Adrenal gland (tissue), 12 donors: Measurements from ENCODE around the gene USP34. TPM values are rescaled to one million over a fixed set of nuclear protein-coding genes. Genes with fewer than 3 reads are reported as not detected.
"Not testable (repeated sequence)": the region's sequence is repeated elsewhere in the genome, so short reads cannot be mapped to it uniquely, and the experiment has no call there.

Experiments
- DNase-seq, 7 donors: peaks; one replicate each; pipeline ENCODE4 v3.0.0-alpha.2; 2019 to 2020
- H3K27ac ChIP-seq, 5 donors: fragments of 200-600 bp; sonication (generic) in 4 of 5; 1 replicate in 3 of 5; 2 replicates in 2 of 5; pipeline versions ENCODE4 v1.5.1 to v1.8.0; 2016 to 2020; ENCODE audit warnings: mild to moderate bottlenecking in 1 of 5
- H3K27me3 ChIP-seq: fragments of 200-600 bp; 2 replicates; pipeline ENCODE4 v1.8.0; 2021
- H3K36me3 ChIP-seq, 2 donors: fragments of 200-600 bp; replicated peaks in 1 of 2; 1 replicate in 1 of 2; 2 replicates in 1 of 2; pipeline versions ENCODE4 v1.5.1 to v1.8.0; 2018 to 2022
- H3K4me1 ChIP-seq, 2 donors: fragments of 200-600 bp; replicated peaks in 1 of 2; 1 replicate in 1 of 2; 2 replicates in 1 of 2; pipeline versions ENCODE4 v1.5.1 to v1.8.0; 2018 to 2021
- H3K4me3 ChIP-seq, 4 donors: fragments of 200-600 bp; sonication (generic) in 3 of 4; one replicate each; pipeline ENCODE4 v1.5.1; 2016 to 2018
- H3K9me3 ChIP-seq, 3 donors: fragments of 200-600 bp; sonication (generic) in 1 of 3; replicated peaks in 1 of 3; 1 replicate in 2 of 3; 2 replicates in 1 of 3; pipeline versions ENCODE4 v1.5.1 to v1.8.0; 2016 to 2021
- POLR2A ChIP-seq, 2 donors: fragments of 450-650 bp; IDR thresholded peaks; one replicate each; pipeline ENCODE4 v1.6.1; 2017; ENCODE audit warnings: antibody characterized with exemption in 2 of 2, mild to moderate bottlenecking in 2 of 2, moderate library complexity in 1 of 2
- WGBS, 4 donors: extraction: QIAGEN DNeasy Blood & Tissue Kit in 2 of 4; methylation state at CpG; one replicate each; pipeline versions ENCODE4 v1.1.5 to v1.1.7; 2013 to 2017; 5-methylcytosine and 5-hydroxymethylcytosine counted together
- intact Hi-C, 2 donors: fragments of 100-400 bp; cut with DNase I; formaldehyde crosslinking; loops; one replicate each; pipeline versions ENCODE4 v1.14.1 to v1.15.0; 2022 to 2023
- polyA plus RNA-seq, 3 donors: library from polyadenylated mRNA; stranded (reverse); fragments of 200-250 nt in 2 of 3; fragments of 350-450 nt in 1 of 3; fragmentation: Illumina TruSeq in 1 of 3; extraction: RNeasy Lipid Tissue Mini Kit (QIAGEN cat#74804) in 1 of 3; gene quantifications; one replicate each; pipeline ENCODE4 v1.2.3, GENCODE V29; 2013 to 2014
- total RNA-seq, 9 donors: library from RNA; depleted of rRNA in 4 of 9; stranded (reverse); fragments of >200 nt in 4 of 9; fragments of 120-200 nt in 1 of 9; fragmentation: NEBNext Ultra II Directional in 1 of 9; extraction: Animal tissue kit (Norgen Biotek cat#: 25700) in 1 of 9; gene quantifications; one replicate each; pipeline versions ENCODE4 v1.1.0 to v1.2.4, GENCODE V29; 2013 to 2023
- TF ChIP-seq, protein P1 (sequence below), 6 experiments: fragments of 450-650 bp in 4 of 6; fragments of 200-600 bp in 2 of 6; sonication (generic) in 1 of 6; IDR thresholded peaks; 1 replicate in 5 of 6; 2 replicates in 1 of 6; pipeline versions ENCODE4 v1.5.1 to v1.8.0; 2016 to 2021; ENCODE audit warnings: antibody characterized with exemption in 6 of 6, mild to moderate bottlenecking in 2 of 6, moderate library complexity in 1 of 6
- donor health status: healthy with polysubstance abuse.
- donor health status: Bipolar disorder and iron deficiency.
- donor health status: DM: yes; HTN: yes; CAD: no.
- donor health status: DM: no; HTN: no; CAD: no.
- donor health status: DM: no; HTN: no; CAD: no.
- donor health status: DM: yes; HTN: yes; CAD: no.

Gene USP34
- total and polyA plus RNA-seq, 12 donors = 78.1 to 163 (median 99.2) TPM

DNA sequence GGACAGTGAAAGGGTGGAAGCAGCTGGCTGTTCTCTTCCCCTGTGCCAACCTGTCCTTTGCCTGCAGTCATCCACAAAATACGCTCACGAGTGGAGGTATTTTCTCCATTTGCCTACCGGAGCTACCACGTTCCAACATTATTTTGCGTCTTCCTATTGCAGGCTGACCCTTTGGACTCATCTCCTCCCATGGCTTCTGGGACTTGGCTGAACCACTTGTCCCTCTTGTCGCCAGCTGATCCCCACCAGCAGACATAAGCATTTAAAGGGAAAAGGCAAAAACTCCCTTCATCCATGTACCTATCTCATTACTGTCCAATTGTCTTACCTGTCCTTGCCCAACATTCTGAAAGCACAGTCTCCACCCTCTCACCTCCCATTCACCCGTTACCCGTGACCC lies 295.9 kb downstream of the USP34 start:
- Histone ChIP-seq H3K36me3 (no peaks in the 10 kb centered on the region), H3K27me3 (no peaks in the 10 kb centered on the region), H3K27ac (no peak overlapping the region), H3K4me3 (no peak overlapping the region), H3K4me1 (peaks cover 20 to 22% of the 10 kb centered on the region in 2 donors), H3K9me3 (no peaks in the 10 kb centered on the region)
- intact Hi-C loops = no loop called here
- no peak for DNase-seq
- WGBS, 4 donors = 89 to 96% (median 90%) methylated on average over 8 of the region's 8 CpGs
- TF ChIP-seq POLR2A (IDR thresholded peaks at IDR 0.05) = no peak
- TF ChIP-seq, protein P1, sequence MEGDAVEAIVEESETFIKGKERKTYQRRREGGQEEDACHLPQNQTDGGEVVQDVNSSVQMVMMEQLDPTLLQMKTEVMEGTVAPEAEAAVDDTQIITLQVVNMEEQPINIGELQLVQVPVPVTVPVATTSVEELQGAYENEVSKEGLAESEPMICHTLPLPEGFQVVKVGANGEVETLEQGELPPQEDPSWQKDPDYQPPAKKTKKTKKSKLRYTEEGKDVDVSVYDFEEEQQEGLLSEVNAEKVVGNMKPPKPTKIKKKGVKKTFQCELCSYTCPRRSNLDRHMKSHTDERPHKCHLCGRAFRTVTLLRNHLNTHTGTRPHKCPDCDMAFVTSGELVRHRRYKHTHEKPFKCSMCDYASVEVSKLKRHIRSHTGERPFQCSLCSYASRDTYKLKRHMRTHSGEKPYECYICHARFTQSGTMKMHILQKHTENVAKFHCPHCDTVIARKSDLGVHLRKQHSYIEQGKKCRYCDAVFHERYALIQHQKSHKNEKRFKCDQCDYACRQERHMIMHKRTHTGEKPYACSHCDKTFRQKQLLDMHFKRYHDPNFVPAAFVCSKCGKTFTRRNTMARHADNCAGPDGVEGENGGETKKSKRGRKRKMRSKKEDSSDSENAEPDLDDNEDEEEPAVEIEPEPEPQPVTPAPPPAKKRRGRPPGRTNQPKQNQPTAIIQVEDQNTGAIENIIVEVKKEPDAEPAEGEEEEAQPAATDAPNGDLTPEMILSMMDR (IDR thresholded peaks at IDR 0.05) = no peak

DNA sequence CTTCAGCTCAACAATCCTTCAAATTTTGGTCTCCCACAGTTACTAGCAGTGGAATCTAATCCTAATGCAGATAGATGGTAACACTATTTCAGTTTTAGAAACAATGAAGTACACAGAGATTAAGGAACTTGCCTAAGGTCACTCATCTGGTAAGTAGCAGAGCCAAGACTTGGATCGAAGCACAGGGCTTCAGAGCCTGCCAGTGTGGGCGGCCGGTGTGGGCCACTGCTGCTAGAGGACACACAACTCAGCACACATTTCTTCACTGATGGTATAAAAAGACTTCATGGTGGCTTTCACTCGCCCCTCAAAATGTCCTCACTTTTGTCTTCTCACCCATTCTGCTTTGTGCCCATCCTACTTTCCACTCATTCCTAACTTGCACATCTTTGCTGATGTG lies 297.8 kb downstream of the USP34 start:
- no peak for DNase-seq
- intact Hi-C loops = no loop called here
- no peaks in the 10 kb centered on the region for H3K36me3 ChIP-seq
- no peak overlapping the region for H3K4me3 ChIP-seq
- H3K9me3 ChIP-seq = no peaks in the 10 kb centered on the region
- peaks cover 2 to 3% of the 10 kb centered on the region in 2 donors for H3K4me1 ChIP-seq
- no peak overlapping the region for H3K27ac ChIP-seq
- WGBS, 4 donors = 55 to 86% (median 74%) methylated on average over 4 of the region's 4 CpGs
- no peaks in the 10 kb centered on the region for H3K27me3 ChIP-seq
- TF ChIP-seq POLR2A (IDR thresholded peaks at IDR 0.05) = no peak

DNA sequence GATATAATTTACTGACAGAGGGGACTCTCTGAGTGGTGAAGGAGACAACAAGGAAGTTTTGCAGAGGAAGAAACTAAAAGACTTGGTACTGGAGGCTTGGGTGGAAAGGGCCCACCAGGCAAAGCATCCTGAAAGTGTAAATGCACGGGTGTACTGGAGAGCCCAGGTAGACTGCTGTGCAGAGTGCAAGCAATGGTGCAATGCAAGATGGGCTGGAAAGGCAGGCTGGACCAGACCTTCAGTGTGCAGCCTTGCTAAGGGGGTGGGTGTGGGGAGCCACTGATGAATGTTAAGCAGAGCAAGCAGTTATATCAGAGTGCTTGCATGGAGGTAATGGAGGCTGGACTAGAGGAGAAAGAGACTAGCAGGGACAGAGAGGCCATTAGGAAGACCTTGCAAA lies 298.2 kb downstream of the USP34 start:
- DNase-seq = no peak
- H3K9me3 ChIP-seq = no peaks in the 10 kb centered on the region
- H3K27ac ChIP-seq = no peak overlapping the region
- no peak overlapping the region for H3K4me3 ChIP-seq
- no peak for TF ChIP-seq POLR2A (IDR thresholded peaks at IDR 0.05)
- TF ChIP-seq, protein P1 (IDR thresholded peaks at IDR 0.05) = no peak
- 60 to 84% (median 83%) methylated on average over 1 of the region's 1 CpG for WGBS, 4 donors
- intact Hi-C loops = no loop called here
- H3K4me1 ChIP-seq = no peaks in the 10 kb centered on the region
- no peaks in the 10 kb centered on the region for H3K27me3 ChIP-seq
- H3K36me3 ChIP-seq = no peaks in the 10 kb centered on the region

DNA sequence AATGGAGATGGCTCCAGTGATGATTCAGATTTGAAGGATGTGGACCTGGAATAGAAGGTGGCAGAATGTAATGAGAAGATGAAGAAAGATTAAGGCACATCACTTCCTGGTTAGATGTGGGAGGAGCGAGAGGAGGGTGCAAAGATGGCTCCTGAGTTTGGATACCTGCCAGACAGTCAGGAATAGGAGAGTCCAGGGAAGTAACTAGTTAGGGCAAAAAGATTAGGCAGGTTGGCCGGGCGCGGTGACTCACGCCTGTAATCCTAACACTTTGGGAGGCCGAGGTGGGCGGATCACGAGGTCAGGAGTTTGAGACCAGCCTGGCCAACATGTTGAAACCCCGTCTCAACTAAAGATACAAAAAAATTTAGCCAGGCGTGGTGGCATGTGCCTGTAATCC lies 303.3 kb downstream of the USP34 start:
- WGBS, 4 donors = 95 to 99% (median 96%) methylated on average over 10 of the region's 10 CpGs
- H3K27me3 ChIP-seq = no peaks in the 10 kb centered on the region
- no peaks in the 10 kb centered on the region for H3K4me1 ChIP-seq
- intact Hi-C loops = no loop called here
- no peak for TF ChIP-seq POLR2A (IDR thresholded peaks at IDR 0.05)
- TF ChIP-seq, protein P1 (IDR thresholded peaks at IDR 0.05) = no peak
- no peaks in the 10 kb centered on the region for H3K9me3 ChIP-seq
- DNase-seq = no peak
- no peak overlapping the region for H3K4me3 ChIP-seq
- no peak overlapping the region for H3K27ac ChIP-seq
- H3K36me3 ChIP-seq = peaks cover 0 to 34% of the 10 kb centered on the region in 2 donors

DNA sequence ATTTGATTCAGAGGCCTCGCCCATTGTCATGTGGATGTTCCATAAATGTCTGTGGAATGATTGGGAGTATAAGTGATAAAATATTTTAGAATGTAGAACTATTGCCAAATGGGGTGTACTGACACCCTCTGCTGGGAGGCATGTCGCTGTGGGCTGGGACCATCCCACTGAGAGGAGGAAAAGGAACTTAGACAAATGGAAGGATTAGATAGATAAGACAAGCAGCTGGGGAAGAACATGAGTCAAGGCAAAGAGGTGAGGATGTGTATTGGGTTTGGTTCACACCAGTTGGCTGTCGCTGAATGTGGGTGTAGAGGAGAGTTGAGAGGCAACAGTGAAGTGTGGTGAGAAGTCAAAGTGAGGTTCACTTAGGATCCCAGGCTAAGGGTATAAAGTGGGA lies 304.9 kb downstream of the USP34 start:
- intact Hi-C loops = no loop called here
- Histone ChIP-seq H3K27me3 (no peaks in the 10 kb centered on the region), H3K9me3 (no peaks in the 10 kb centered on the region), H3K4me1 (no peaks in the 10 kb centered on the region), H3K36me3 (peaks cover 0 to 34% of the 10 kb centered on the region in 2 donors), H3K4me3 (no peak overlapping the region), H3K27ac (no peak overlapping the region)
- WGBS, 4 donors = 91 to 98% (median 95%) methylated on average over 3 of the region's 3 CpGs
- peak in 1 of 7 donors; percentile 13 for DNase-seq
- TF ChIP-seq, protein P1 (IDR thresholded peaks at IDR 0.05) = no peak
- no peak for TF ChIP-seq POLR2A (IDR thresholded peaks at IDR 0.05)

DNA sequence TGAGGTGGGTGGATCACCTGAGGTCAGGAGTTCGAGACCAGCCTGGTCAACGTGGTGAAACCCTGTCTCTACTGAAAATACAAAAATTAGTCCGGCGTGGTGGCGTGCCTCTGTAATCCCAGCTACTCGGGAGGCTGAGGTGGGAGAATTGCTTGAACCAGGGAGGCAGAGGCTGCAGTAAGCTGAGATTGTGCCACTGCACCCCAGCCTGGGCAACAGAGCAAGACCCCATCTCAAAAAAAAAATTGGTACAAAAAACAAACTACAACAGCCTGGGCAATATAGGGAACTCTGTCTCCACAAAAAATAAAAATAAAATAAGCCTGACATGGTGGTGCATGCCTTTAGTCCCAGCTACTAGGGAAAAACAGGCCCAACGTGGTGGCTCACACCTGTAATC lies 305.8 kb downstream of the USP34 start:
- H3K9me3 ChIP-seq, H3K4me1 ChIP-seq, H3K27ac ChIP-seq, intact Hi-C loops, H3K4me3 ChIP-seq, H3K27me3 ChIP-seq: not testable (repeated sequence)
- H3K36me3 ChIP-seq = peaks cover 0 to 34% of the 10 kb centered on the region in 2 donors
- WGBS, 4 donors = 88 to 95% (median 92%) methylated on average over 6 to 7 of the region's 7 CpGs
- peak in 1 of 7 donors; percentile 25 for DNase-seq
